ENCODE measurements around the gene GRIN2A.
A peak's percentile ranks its signal among the peaks of the same experiment; 100 is the strongest.

The GRIN2A gene

DNA sequence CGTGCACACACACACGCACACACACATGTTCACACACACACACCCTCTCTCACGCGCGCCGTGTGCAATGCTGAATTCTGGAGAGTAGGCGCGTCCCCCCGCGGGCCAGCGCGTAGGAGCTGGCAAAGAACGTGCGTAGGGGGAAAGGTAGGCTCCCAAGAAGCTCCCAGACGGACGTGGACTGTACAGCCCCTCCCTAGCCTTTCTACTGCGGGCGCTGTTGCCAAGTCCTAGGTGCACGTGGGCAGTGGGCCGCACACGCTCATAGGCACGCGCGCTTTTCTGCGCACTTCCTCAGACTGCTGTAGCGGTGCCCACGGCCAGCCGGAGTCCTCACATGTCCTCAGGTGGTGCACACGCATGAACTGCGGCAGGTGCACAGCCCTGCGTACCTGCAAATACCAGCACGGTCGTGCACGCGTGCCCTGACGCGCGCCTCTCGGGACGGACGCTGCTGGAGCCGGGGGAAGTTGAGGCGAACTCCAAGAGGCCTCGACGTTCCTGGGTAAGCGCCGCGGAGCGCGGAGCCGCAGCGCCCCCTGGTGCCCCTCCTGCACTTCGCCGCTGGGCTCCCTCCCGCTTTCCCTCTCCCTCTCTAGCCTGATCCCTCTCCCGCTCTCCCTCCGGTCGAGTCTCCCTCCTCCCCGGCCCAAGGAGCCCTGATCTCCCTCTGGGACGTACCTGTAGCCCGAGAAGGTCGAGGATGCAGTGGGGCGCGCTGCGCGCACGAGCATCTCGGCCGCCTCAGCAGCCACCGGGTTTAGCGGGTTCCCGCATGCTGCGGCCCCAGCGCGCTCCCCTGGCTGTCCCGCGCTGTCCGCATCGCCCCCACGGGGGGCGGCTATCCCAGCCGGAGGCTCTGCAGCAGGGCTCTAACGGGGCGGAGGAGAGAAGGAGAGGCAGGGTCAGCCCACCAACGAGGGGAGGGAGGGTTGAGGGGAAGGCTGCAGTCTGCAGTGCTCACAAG lies 749 bp downstream of the GRIN2A start:
- DNase-seq = peak; percentile 29 to 49

DNA sequence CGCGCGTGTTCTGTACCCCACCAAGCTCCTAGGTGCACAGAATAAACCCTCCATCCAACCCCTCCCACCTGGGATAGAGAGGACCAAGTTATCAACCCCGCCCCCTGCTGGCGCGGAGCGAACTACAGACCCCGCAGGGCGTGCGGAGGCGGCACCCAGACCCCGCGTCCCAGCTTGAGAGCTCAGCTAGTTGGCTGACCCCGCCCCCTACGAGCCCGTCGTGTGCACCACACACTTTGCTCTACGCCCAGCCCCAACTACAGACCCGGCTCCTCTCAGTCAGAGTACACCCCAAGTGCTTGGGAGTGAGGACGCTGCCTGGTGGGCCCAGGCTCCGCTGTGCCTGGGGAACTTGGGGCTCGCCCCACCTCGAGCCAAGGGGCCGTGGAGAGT lies 1.5 kb downstream of the GRIN2A start:
- DNase-seq = no peak

DNA sequence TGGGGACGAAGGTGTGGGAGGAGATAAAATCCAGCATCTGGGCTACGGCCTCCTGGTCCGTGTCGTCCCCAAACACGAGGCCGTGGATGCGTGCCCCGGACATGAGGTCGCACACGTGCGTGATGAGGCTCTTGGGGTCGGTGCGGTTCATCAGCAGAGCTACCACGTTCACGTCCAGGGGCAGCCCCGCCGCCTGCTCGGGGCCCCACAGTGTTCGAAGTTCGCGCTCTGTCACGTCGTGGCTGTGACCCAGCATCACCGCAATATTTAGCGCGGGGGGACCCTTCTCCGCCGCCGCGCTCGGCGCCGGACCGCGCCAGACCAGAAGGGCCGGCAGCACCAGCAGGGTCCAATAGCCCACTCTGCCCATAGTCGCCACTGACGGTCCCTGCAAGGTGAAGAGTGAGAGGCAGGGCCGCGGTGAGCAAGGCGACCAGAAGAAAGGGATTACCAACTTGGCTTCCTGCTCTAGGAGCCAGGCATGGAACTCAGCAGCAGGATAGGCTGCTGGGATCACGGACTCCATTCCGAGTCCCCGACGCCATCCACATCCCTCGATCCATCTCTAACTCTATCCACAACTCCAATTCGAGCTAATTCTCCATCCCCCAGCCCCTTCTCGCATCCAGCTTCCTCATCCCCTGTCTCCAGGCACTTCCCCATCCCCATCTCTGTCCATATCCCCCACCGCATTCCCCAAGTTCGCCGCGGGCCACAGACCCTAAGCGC lies 2.0 kb downstream of the GRIN2A start:
- DNase-seq = no peak

DNA sequence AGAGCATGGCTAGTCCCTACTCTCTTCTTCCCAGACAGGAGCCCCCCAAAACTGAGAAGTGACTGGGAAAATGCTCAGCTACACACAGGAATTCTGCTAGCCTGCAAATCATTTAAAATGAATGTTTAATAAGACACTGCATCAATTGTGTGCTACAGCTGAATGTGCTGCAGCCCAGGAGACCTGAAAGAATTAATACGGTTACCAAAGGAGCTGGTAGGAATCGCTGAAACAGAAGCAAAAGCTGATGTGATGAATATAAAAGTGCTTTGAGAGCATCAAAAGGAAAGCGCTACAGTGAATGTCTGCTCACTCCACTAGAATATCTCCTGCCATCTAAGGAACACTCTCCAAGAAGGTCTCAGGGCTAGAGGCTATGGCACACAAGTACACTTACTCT lies 3.7 kb downstream of the GRIN2A start:
- no peak for DNase-seq

DNA sequence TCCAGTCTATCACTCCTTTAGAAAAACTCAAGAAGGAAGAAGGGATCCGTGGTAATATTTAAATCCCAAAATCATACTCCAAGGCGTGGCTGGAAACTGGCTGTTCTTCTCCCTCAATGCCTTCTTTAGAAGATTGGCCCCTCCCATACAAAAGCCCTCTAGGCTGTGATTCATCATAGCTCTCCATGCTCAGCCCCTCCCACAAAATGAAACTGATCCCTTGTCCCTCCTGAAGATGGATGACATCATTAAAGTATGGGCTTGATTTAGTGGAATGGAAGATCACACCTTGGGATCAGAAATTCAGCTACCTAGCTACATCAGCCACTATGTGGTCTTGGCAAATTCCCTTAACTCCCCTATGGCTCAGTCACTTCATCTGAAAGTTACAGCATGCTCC lies 4.1 kb downstream of the GRIN2A start:
- no peak for DNase-seq

DNA sequence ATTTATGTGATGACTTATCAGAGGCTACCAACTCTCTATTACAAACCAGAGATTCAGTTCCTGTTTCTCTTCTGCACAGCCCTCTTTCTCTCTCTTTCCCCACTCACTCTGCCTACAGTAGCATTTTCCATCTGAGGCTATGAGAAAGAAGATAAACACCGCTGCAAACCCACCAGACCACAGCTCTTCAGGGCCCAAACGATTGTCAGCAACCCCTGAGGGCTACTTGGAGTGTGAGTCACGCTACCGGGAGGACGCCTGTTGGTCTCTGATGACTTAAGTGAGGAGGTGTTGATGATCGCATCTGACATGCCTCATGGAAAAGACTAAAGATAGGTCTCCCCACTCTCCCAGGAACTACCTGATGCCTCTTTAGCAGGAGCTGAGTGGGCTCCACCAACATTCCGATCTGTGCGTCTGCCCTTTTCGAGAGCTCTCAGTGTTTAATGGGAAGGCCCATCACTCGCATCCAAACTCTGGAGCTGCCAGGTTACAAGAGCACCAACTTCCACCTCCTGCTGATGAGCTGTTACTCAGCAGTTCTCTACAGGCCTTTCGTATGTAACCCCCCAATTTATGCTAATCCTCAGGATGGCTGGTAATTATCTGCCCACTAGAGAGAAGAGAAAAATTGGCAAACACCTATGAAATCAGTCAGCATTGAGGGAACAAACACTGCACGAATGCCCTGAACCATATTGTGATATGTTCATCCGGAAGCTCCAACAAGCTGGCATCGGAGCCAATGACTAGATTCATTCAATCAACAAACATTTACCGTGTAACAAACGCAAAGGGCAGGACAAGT lies 9.2 kb downstream of the GRIN2A start:
- DNase-seq = no peak

DNA sequence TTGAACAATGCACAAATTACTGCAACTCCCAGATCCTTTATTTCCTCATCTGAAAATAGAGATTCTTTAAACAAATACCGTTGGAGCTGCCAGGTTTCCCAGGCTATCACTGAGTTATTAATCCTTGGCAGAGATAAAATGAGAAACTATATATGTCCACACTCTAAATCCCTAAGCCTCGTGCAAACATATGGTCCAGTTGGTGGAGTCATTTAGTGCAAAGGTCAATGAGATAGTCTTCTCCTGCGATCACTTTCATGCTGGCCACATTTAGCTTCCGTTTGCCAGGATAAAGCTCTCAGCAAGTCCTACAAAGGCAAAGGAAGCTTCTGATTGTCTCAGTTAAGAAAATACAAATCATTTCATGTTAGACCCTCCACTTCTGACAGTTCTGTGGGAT lies 11.0 kb downstream of the GRIN2A start:
- DNase-seq = no peak

DNA sequence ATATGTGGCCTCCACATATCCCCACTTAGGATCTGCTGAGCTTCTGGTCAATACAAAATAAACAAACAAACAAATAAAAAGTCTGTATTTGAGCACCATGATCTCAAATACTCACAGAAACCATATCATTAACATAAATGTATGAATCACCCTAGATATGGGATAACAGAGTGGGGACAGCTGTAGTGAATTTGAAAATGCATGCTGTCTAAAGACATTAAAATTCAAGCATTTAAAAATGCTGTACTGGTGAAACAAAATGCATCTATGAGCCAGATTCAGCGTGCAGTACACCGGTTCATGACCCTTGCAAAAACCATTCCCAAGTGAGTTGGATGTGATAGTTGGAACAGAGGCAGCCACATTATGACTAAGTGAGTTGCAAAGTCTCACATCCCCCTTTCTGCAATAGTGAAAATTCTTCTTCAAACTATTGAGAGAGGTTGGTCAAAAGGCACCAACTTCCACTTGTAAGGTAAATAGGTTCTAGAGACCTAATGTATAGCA lies 12.3 kb downstream of the GRIN2A start:
- no peak for DNase-seq

DNA sequence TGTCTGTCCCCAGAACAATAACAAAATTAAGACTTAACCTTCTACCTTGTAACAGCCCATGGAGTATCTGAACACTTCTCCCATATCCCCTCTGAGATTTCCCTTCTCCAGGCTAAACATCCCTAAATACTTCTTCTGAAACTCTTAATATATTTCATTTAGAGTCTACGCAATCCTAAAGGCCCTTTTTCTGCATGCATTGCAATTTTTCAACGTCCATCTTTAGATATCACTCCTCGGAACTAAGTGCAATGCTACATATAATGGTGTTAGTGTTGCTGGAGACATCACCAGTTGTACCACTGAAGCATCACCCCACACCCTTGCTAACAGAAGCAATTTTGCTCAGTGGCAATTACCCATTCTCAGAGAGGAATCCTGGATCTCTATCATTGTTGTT lies 13.2 kb downstream of the GRIN2A start:
- no peak for DNase-seq

DNA sequence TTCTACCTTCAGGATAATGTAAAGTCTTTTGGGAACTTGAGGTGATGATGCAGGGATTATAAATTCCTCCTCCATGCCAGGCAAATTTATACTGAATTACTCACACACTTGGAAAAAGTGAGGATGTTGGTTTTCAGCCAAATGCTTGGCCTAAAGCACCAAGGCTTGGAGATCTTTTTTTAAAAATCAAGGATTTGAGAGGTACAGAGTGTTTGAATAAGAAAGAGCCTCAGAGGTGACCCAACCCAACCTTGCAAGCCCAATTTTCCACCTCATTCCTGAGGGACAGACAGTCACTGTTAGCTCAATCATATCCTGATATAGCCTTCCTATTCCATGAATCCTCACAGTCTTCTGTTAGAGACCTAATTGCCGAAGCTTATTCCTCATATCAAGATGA lies 14.0 kb downstream of the GRIN2A start:
- DNase-seq = no peak

DNA sequence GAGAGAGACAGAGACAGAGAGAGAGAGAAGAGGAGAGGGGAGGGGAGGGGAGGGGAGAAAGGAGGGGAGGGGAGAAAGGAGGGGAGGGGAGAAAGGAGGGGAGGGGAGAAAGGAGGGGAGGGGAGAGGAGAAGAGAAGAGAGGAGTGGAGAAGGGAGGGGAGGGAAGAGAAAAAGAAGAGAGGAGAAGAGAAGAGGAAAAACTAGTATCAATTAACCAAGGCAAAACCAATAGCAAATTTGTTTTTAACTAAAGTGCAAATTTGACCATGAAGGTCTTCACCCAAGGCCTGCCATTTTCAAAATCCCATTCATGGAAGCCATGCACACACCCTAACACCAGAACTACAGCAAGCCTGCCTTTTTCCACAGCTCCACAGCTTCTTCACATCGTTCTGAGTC lies 16.6 kb downstream of the GRIN2A start:
- DNase-seq = no peak

DNA sequence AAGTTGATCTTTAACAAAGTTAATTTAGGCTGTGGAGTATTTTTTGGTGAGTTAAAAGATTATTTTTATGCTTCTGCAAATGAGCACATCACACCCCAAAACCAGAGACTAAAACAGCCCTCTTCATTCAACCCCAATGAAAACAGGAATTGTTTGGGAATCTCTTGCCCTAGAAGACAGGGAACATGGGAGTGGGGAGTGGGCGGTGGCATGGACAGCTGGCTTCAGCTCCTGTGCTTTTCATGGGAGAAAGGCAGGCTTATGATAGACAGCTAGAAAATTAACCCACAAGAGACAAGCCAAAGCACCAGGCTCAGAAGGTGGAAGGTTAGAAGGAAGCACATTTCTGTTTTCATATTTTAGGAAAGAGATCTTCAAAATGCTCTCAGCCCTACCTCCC lies 19.2 kb downstream of the GRIN2A start:
- DNase-seq = no peak

DNA sequence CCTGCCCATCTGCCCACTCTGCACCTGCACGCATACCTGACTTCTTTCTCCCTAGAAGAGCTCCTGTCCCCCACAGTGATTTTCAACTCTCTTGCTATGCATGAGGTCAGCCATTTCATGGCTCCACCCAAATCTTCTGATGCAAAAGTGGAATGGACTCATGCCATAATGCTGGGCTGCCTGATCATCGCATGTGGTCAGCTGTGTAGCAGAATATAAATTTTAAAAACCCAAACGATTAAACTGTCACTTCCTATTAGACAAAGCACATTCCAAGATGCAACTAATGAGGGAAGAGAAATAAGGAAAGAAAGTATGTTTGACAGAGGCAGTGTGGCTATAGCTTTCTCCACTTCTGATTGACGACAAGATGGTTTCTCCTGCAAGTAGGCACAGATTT lies 26.1 kb downstream of the GRIN2A start:
- DNase-seq = no peak

DNA sequence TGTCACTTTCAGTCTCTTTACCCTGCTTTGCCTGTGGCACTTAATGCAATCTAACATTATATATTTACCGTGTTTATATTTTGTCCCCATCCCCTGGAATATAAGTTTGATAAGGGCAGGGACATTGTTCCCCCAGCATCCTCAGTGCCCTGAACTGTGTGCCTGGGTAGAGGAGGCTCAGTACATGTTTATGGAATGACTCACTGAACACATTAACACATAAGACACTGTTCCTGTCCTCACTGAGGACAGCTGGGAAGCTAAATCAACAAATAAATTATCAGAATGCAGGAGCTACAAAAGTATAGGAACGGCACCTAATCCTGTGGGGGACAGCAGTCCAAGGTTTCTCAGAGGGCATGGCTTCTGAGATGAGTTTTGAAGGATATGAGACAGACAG lies 27.8 kb downstream of the GRIN2A start:
- no peak for DNase-seq

DNA sequence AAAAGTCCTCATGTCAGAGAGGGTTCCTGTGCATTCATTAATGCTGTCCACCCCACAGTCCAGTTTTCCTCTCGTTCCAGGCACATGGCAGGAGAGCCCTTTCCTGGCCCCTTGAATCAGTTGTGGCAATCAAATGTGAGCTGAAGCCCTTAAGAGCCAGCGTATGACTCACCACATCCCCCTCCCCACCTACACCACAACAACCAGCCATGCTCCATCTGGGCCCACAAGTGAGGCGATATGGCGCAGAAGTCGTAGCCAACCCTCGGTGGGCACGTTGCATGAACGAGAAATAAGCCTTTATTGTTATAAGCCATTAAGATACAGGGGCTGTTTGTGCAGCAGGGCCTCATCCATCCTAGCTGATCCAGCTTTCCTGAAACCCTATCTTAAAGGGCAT lies 28.2 kb downstream of the GRIN2A start:
- DNase-seq = no peak

DNA sequence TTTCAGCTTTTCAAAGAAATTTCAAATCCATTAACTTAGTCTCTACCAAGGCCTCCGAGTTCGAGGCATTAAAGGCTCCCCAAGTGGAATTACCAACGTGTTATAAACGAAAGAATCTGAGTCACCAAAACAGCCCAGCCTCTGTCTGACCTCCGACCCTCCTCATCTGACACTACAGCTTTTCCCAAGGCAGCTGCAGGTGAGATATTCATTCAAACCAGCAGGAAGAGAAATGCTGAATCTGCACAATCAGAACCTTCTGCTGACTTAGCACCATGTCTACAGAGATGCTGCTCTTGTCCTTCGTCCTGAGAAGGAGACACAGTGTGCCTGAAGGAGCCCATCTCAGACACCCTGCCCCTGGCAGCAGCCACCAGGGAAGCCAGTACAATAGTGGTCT lies 30.5 kb downstream of the GRIN2A start:
- no peak for DNase-seq

DNA sequence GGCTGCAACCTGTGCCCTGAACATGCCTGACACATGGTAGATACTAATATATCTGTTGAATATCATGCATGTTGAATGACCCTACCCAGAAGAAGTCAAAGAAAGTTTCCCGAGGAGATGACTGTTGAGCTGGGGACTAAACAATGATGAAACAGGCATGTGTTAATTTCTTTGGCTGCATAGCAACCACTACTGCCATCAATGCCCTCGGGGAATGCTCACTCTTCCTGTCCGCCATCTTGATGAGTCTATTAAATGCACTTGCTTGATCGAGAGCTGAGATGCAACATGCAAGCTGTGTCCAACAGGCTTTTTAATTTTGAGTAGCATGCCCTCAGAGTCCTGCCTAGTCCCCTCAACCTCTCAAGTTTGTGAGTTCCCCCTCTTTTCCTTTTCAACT lies 31.3 kb downstream of the GRIN2A start:
- no peak for DNase-seq

DNA sequence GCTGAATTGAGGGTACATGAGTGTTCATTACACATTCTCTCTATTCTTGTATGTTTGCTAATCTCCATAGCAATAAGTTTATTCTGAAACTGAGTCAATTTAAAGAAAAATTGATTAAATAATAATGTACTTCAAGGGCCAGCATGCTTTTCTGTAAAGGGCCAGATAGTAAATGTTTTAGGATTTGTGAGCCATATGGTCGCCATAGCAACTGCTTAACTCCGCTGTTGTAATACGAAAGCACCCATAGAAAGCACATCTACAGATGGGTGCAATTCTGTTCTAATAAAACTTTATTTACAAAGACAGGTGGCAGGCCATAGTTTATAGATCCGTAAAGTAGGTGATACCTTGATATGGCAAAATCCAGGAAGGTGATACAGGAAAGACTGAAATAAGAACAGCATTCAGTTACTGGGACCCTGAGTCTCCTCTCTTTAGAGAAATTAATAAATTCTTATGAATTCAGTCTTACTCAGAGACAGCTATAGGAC lies 36.6 kb downstream of the GRIN2A start:
- no peak for DNase-seq

DNA sequence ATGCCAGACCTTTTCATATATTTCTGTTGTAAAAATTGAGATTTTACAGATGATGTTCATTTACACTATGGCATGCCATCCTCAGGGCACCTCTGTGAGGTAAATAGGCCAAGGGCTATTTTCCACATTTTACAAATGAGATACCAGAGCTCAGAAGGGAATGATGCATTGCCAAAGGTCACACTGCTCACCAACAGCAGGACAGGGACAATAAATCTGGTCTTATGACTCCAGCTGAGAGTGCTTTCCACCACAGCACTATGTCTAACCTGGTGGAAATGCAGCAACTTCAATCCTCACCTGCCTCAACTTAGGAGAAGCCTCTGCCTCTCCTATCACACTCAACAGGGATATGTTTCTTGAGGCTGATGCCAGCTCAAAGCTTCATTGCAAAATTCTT lies 40.6 kb downstream of the GRIN2A start:
- DNase-seq = no peak

DNA sequence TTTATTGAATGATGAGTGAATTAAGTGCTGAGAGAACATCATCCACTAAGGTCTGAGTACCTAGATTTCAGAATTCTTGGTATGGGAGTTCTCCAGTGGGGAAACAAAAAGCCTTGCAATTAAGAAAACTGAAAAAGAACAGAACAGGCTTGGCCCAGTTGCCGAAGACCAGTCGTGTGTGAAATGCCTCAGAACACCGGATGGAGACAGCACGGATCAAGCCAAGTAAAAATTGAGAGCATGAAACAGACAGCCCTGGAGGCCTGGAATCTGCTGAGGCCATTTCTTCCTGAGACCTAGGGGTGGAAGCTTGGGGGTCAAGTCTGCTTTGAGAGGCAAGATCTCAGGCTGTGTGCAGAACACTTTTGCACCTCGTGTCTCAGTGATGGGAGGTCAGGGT lies 43.3 kb downstream of the GRIN2A start:
- no peak for DNase-seq

DNA sequence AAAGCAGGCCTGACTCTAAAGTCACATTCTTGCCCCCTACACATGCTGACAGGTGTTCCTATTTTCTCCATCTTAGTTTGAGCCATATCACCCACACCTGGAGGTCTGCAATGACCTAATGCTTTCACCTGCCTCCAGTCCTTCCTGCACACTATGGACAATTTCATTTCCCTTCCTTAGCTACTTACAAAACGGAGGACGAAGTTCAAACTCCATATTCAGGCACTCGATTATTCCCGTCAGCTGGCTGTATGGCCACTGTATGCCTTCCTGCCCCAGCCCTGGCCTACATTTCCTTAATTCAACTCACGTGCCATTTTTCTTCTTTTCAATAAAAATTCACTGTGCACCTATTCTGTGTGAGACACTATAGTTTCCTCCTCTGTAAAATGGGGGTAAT lies 44.9 kb downstream of the GRIN2A start:
- DNase-seq = no peak

DNA sequence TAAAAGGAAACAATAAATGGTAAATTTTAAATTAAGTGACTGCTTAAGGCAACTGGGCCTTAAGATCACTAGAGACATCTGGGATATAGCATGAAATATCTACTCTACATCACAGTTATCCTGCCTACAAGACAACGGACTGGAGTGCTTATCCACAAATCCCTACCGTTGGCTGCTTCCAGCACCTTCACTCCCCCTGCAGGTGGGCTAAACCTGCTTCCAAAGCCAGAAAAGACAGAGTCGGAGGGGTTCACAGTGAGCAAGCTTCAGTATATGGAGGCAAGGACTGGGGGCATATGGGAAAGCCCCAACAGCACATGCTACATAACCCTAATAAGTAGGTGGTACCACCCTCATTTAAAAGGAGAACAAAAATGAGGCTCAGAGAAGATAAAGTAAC lies 45.3 kb downstream of the GRIN2A start:
- DNase-seq = no peak

DNA sequence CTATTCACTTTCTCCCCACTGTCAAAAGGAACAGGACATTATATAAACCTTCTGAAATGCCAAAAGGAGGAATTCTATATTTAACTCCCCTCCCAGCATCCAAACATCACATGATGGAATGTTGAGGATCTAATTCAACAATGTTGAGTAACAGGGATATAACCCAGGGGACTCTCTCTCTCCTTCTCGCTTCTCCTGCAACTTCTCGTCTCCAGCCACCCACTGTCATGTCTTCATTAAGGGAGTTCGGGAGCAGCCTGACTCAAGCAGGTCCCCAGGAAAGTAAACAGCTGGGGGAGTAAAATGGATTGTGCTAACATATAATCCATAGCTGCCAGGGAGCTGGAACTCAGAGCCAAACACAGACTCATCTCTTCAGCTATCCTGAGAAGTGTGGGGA lies 51.7 kb downstream of the GRIN2A start:
- DNase-seq = no peak
